Kidney epithelial cell (primary cell): ENCODE measurements around the gene KRTAP10-8. TPM values are rescaled to one million over a fixed set of nuclear protein-coding genes. Genes with fewer than 3 reads are reported as not detected.

ENCODE experiments used
- DNase-seq: peaks from one replicate; pipeline ENCODE4 v3.0.0-alpha.2; 2010; ENCODE audit warnings: low read depth
- H3K27me3 ChIP-seq: 2 replicates; pipeline ENCODE4 v1.6.0; 2011; ENCODE audit warnings: low read length; ENCODE audit not compliant: control insufficient read depth, insufficient read depth
- H3K36me3 ChIP-seq: 2 replicates; pipeline ENCODE4 v1.5.1; 2011; ENCODE audit warnings: low read length; ENCODE audit not compliant: control insufficient read depth, insufficient read depth
- H3K4me3 ChIP-seq: 2 replicates; pipeline ENCODE4 v1.5.1; 2011; ENCODE audit warnings: low read depth, mild to moderate bottlenecking, control low read depth, low read length
- total RNA-seq: library from RNA; depleted of rRNA; stranded (reverse); fragments of >200 nt; gene quantifications from 2 replicates; pipeline ENCODE4 v1.2.3, GENCODE V29; 2015
- TF ChIP-seq, protein P1 (sequence below): IDR thresholded peaks from 2 replicates; pipeline ENCODE4 v1.5.1; 2011; ENCODE audit warnings: mild to moderate bottlenecking, moderate library complexity, low read length, control low read depth, inconsistent platforms; ENCODE audit not compliant: insufficient read depth, poor library complexity, severe bottlenecking

KRTAP10-8 gene
- total RNA-seq, 1 donor from 2014 or later = not detected

DNA sequence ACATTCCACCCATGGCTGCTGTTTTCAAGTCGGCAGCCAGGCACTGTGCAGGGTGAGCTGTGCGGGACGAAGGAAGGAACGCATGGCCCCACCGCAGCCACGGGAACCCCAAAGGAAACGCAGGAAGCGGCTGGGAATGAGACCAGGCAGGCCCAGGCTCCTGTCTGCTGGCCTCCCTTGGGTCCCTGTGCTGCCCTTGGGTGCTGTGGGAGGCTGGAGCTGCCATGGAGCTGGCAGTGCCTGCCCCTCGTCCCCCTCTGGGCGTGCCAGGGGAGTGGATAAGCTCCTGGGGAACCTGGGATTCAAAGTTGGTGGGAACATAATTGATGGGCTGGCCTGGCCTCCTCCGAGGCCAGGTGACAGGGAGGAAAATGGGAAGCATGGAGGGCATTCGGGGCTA is 43.6 kb upstream of the KRTAP10-8 start:
- Histone ChIP-seq H3K36me3 (no peaks in the 10 kb centered on the region), H3K27me3 (no peaks in the 10 kb centered on the region), H3K4me3 (no peak overlapping the region)
- TF ChIP-seq, protein P1, sequence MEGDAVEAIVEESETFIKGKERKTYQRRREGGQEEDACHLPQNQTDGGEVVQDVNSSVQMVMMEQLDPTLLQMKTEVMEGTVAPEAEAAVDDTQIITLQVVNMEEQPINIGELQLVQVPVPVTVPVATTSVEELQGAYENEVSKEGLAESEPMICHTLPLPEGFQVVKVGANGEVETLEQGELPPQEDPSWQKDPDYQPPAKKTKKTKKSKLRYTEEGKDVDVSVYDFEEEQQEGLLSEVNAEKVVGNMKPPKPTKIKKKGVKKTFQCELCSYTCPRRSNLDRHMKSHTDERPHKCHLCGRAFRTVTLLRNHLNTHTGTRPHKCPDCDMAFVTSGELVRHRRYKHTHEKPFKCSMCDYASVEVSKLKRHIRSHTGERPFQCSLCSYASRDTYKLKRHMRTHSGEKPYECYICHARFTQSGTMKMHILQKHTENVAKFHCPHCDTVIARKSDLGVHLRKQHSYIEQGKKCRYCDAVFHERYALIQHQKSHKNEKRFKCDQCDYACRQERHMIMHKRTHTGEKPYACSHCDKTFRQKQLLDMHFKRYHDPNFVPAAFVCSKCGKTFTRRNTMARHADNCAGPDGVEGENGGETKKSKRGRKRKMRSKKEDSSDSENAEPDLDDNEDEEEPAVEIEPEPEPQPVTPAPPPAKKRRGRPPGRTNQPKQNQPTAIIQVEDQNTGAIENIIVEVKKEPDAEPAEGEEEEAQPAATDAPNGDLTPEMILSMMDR = no peak
- DNase-seq = no peak

DNA sequence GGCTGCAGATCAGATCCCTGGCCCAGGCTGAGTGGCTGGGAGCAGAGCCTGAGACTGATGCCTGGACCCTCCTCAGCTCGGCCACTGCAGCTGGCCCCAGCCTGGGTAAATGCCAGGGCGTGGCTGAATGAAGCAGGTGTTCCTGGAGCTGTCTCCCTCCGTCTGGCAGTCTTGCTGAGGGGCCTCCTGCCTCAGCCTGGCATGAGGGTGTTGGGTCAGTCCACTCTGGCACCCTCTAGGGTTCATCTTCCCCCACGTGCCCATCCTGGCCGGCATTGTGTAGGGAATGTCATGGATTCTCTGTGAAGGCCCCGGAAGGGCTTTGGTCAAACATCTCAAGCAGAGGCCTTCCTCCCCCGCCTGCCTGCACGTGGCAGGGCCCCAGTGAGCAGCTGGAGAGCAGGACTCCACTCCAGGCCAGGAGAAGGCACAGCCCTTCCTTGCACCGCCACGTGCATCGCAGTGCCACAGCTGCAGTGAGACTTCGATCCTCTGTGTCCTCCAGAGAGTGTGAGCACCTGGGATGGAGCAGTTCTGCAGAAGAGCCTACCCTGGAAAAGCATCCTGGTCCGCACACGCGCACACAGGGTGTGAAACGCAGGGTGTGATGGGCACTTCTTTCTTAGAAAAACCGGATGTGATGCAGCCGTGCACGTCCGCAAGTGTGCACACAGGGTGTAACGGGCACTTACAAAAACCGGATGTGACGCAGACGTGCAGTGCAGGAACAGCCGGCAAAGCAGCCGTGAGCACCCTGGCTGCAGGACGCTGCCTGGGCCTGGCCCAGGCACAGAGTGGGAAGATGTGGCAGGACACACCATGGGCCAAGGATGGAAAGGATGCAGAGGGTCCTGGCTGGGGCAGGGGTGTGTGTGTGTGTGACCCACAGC is 43.0 kb upstream of the KRTAP10-8 start:
- H3K4me3 ChIP-seq = no peak overlapping the region
- H3K27me3 ChIP-seq = no peaks in the 10 kb centered on the region
- TF ChIP-seq, protein P1 = no peak
- no peak for DNase-seq
- H3K36me3 ChIP-seq = no peaks in the 10 kb centered on the region

DNA sequence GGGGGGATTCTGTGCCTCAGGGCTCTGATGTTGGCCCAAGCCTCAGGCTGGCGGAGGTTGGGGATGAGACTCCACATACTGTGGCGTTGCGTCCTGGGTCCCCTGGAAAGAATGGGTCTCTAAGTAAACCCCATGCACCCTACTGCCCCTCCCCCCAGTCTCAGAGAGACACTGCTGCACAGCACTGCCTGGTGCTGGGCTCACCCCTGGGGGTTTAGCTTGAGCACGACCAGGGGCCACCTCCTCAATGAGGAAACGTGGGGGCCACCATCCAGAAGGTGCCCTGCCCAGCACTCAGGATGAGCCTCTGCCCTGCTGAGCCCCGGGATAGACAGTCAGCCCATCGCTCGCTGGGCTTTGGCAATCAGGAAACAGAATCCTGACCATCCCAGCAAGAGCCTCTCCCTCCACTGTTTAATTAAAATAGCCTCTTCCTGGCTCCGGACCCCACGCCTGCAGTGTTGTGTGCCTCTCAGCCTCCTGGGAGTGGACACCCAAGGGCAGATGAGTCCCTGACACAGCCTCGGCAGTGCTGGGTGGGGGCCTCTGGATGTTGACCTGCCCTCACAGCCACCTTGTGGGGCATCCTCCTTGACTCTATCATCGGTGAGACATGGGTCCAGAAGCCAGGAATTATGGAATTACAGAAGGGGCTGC is 41.9 kb upstream of the KRTAP10-8 start:
- TF ChIP-seq, protein P1 = no peak
- Histone ChIP-seq H3K4me3 (no peak overlapping the region), H3K36me3 (no peaks in the 10 kb centered on the region), H3K27me3 (no peaks in the 10 kb centered on the region)
- DNase-seq = no peak

DNA sequence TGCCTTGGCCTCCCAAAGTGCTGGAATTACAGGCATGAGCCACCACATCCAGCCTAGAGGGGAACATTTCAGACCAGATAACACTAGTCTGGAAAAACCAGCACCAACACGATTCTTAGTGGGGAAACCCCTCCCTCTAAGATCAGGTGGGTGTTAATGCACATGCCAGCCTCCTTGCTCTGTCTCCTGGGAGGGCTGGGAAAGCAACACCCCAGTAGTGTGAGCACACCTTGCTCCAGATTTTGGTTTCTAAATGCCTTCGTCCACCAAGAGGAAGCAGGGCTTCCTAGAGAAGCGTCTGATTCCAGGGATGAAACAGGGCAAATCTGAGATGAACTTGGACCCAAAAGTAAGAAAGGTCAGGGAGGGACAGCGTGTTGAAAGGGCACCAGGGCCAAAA is 40.6 kb upstream of the KRTAP10-8 start:
- Histone ChIP-seq H3K4me3 (no peak overlapping the region), H3K27me3 (no peaks in the 10 kb centered on the region), H3K36me3 (no peaks in the 10 kb centered on the region)
- DNase-seq = no peak
- TF ChIP-seq, protein P1 = no peak

DNA sequence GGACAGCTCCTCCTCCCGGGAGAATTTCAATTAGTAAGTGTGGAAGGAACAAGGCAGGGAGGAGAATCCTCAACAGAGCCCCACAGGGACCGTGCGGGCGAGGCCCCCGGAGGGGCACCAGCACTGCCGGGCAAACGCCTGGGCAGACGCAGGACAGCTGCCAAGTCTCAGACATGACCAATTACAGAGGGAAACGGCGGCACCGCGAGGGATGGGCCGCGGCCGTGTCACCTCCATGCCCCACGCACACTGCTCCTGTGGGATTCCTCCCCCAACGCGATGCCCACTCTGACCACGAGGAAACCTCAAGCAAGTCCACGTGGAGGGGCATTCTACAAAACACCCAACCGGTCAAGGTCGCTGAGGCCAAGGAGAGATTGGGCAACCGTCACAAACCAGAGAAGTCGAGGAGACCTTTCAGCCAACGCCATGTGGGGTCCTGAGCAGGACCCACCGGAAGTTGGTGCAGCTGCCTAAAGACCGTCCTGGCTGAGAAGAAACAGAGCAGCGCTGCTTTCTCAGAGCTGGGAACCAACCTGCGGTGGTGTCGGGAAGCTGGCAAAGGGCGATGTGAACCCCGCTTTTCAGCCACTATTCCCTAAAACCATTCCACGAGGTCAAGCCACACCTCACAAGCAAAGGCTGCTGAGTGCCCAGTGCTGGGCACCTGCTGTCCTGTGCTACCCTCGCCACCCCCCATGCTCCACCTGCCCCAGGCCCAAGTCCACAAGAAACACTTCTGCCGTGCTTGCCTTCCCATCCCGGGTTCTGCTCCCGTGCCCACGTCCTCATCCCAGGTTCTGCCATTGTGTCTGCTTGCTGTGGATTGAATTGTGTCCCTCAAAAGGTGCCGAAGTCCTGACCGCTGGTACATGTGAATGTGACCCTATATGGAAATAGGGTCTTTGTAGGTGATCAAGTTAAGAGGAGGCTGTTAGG is 39.8 kb upstream of the KRTAP10-8 start:
- no peak overlapping the region for H3K4me3 ChIP-seq
- DNase-seq = no peak
- no peaks in the 10 kb centered on the region for H3K36me3 ChIP-seq
- TF ChIP-seq, protein P1 = no peak
- H3K27me3 ChIP-seq = no peaks in the 10 kb centered on the region
